Type B pancreatic cell (in vitro differentiated cells): ENCODE results near the gene RTKN2. TPM values are rescaled to one million over a fixed set of nuclear protein-coding genes. Genes with fewer than 3 reads are reported as not detected.

Experiments
- DNase-seq: peaks from one replicate; pipeline ENCODE4 v3.0.0; 2021; ENCODE audit warnings: mixed read lengths; ENCODE audit not compliant: unreplicated experiment; ENCODE audit errors: extremely low spot score
- H3K27ac Mint-ChIP-seq: 2 replicates; pipeline ENCODE4 v1.8.0; 2021; ENCODE audit warnings: mild to moderate bottlenecking, mixed read lengths
- H3K27me3 Mint-ChIP-seq: 2 replicates; pipeline ENCODE4 v1.8.0; 2021; ENCODE audit warnings: mixed read lengths
- H3K36me3 Mint-ChIP-seq: 2 replicates; pipeline ENCODE4 v1.8.0; 2021; ENCODE audit warnings: mixed read lengths
- H3K4me1 Mint-ChIP-seq: one replicate; pipeline ENCODE4 v1.8.0; 2021; ENCODE audit warnings: mixed read lengths; ENCODE audit not compliant: unreplicated experiment
- H3K4me3 Mint-ChIP-seq: 2 replicates; pipeline ENCODE4 v1.8.0; 2021; ENCODE audit warnings: mild to moderate bottlenecking, mixed read lengths
- H3K9me3 Mint-ChIP-seq: 2 replicates; pipeline ENCODE4 v1.8.0; 2021; ENCODE audit warnings: mixed read lengths
- CTCF ChIP-seq: fragments of 200-600 bp; sonication (generic); conservative IDR thresholded peaks from 2 replicates; pipeline ENCODE4 v1.5.0; 2021; ENCODE audit warnings: antibody characterized with exemption, mild to moderate bottlenecking
- total RNA-seq: library from RNA; stranded (reverse); gene quantifications from 2 replicates; pipeline ENCODE4 v1.2.1, GENCODE V29; 2021; ENCODE audit warnings: low replicate concordance

The RTKN2 gene
- total RNA-seq, 1 donor from 2014 or later = 10.0 TPM

- H3K4me3 Mint-ChIP-seq = no peak overlapping the region
- peaks cover 5% of the 10 kb centered on the region for H3K36me3 Mint-ChIP-seq
- no peak for DNase-seq
- TF ChIP-seq CTCF = no peak
- peaks cover 17% of the 10 kb centered on the region for H3K4me1 Mint-ChIP-seq
- no peaks in the 10 kb centered on the region for H3K9me3 Mint-ChIP-seq
- H3K27me3 Mint-ChIP-seq = no peaks in the 10 kb centered on the region
- no peak overlapping the region for H3K27ac Mint-ChIP-seq
These were observed 81.5 kb downstream of the RTKN2 start for GRCh38 chr10:62186999-62187675.

- DNase-seq = no peak
- Mint-ChIP-seq H3K4me3 (peak overlapping the region; percentile 16), H3K9me3 (no peaks in the 10 kb centered on the region), H3K4me1 (peaks cover 17% of the 10 kb centered on the region), H3K36me3 (peaks cover 5% of the 10 kb centered on the region), H3K27me3 (no peaks in the 10 kb centered on the region), H3K27ac (peak overlapping the region; percentile 47)
- no peak for TF ChIP-seq CTCF
These were observed 82.5 kb downstream of the RTKN2 start for GRCh38 chr10:62185919-62186692.

- Mint-ChIP-seq H3K9me3 (no peaks in the 10 kb centered on the region), H3K27me3 (no peaks in the 10 kb centered on the region), H3K27ac (no peak overlapping the region), H3K36me3 (no peaks in the 10 kb centered on the region), H3K4me1 (peaks cover 17% of the 10 kb centered on the region), H3K4me3 (no peak overlapping the region)
- no peak for DNase-seq
- no peak for TF ChIP-seq CTCF
These were observed 84.5 kb downstream of the RTKN2 start for GRCh38 chr10:62183857-62184795.

- Mint-ChIP-seq H3K36me3 (peaks cover 3% of the 10 kb centered on the region), H3K9me3 (peaks cover 4% of the 10 kb centered on the region), H3K27me3 (no peaks in the 10 kb centered on the region), H3K27ac (no peak overlapping the region), H3K4me3 (no peak overlapping the region), H3K4me1 (peaks cover 17% of the 10 kb centered on the region)
- no peak for DNase-seq
- no peak for TF ChIP-seq CTCF
These were observed 85.2 kb downstream of the RTKN2 start for GRCh38 chr10:62183442-62183841.

- Mint-ChIP-seq H3K4me3 (no peak overlapping the region), H3K36me3 (peaks cover 4% of the 10 kb centered on the region), H3K27ac (no peak overlapping the region), H3K27me3 (no peaks in the 10 kb centered on the region), H3K4me1 (peaks cover 14% of the 10 kb centered on the region), H3K9me3 (peaks cover 6% of the 10 kb centered on the region)
- TF ChIP-seq CTCF = no peak
- DNase-seq = no peak
These were observed 86.0 kb downstream of the RTKN2 start for GRCh38 chr10:62182595-62182994.
